RWPE2 (cell line): ENCODE measurements around the gene PHB1.
A peak's percentile ranks its signal among the peaks of the same experiment; 100 is the strongest.

Experiments used
- ATAC-seq: fragments of 200-7000 bp; cut with Tn5 transposase; 3 replicates; pipeline ENCODE4 v1.9.1; 2021; ENCODE audit warnings: low read depth
- DNase-seq: peaks from one replicate; pipeline ENCODE4 v3.0.0-alpha.2; 2020; ENCODE audit warnings: low spot score
- H3K27ac ChIP-seq: fragments of 450-650 bp; 2 replicates; pipeline ENCODE4 v1.5.1; 2017; ENCODE audit warnings: mild to moderate bottlenecking; ENCODE audit not compliant: poor library complexity, severe bottlenecking
- H3K27me3 ChIP-seq: fragments of 250-450 bp; sonication (Bioruptor Pico); 2 replicates; pipeline ENCODE4 v1.5.1; 2021; ENCODE audit warnings: mild to moderate bottlenecking, moderate library complexity; ENCODE audit not compliant: insufficient read depth, poor library complexity, severe bottlenecking
- H3K36me3 ChIP-seq: fragments of 250-450 bp; sonication (Bioruptor Pico); 2 replicates; pipeline ENCODE4 v1.5.1; 2020; ENCODE audit warnings: low read depth, mild to moderate bottlenecking, moderate library complexity
- H3K4me1 ChIP-seq: fragments of 250-450 bp; sonication (Bioruptor Pico); 2 replicates; pipeline ENCODE4 v1.5.1; 2021; ENCODE audit warnings: mild to moderate bottlenecking, moderate library complexity; ENCODE audit not compliant: insufficient read depth, poor library complexity, severe bottlenecking
- H3K4me3 ChIP-seq: fragments of 250-450 bp; sonication (Bioruptor Pico); 2 replicates; pipeline ENCODE4 v1.5.1; 2021; ENCODE audit warnings: mild to moderate bottlenecking, moderate library complexity; ENCODE audit not compliant: severe bottlenecking
- H3K9me3 ChIP-seq: fragments of 250-450 bp; sonication (Bioruptor Pico); 2 replicates; pipeline ENCODE4 v1.5.1; 2021; ENCODE audit warnings: mild to moderate bottlenecking, moderate library complexity; ENCODE audit not compliant: severe bottlenecking
- CTCF ChIP-seq: fragments of 450-650 bp; IDR thresholded peaks from one replicate; pipeline ENCODE4 v1.5.1; 2017; ENCODE audit warnings: mild to moderate bottlenecking, moderate library complexity; ENCODE audit not compliant: poor library complexity, severe bottlenecking

Gene PHB1

GRCh38 chr17:49445591-49445990, 30.9 kb upstream of the PHB1 start:
- Histone ChIP-seq H3K4me3 (no peak overlapping the region), H3K9me3 (no peaks in the 10 kb centered on the region), H3K4me1 (peaks cover 3% of the 10 kb centered on the region), H3K36me3 (no peaks in the 10 kb centered on the region), H3K27me3 (no peaks in the 10 kb centered on the region), H3K27ac (no peak overlapping the region)
- DNase-seq: peak; percentile 54
- no peak for ATAC-seq
- no peak for TF ChIP-seq CTCF

DNA sequence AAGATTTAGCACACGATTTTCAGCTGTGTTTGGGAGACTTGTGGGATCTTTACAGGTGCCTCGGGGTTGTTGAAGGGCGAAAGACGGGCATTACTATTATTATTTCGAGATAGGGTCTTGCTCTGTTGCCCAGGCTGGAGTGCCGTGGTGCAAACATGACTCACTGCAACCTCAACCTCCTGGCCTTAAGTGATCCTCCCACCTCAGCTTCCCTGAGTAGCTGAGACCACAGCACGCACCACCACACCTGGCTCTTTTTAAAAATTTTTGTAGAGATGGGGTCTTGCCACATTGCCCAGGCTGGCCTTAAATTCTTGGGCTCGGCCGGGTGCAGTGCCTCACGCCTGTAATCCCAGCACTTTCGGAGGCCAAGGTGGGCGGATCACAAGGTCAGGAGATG, 29.7 kb upstream of the PHB1 start:
- peak; percentile 15 for DNase-seq
- ATAC-seq: no peak
- H3K27me3 ChIP-seq: no peaks in the 10 kb centered on the region
- TF ChIP-seq CTCF: no peak
- H3K4me3 ChIP-seq: no peak overlapping the region
- H3K27ac ChIP-seq: no peak overlapping the region
- H3K9me3 ChIP-seq: no peaks in the 10 kb centered on the region
- no peaks in the 10 kb centered on the region for H3K36me3 ChIP-seq
- no peaks in the 10 kb centered on the region for H3K4me1 ChIP-seq

- TF ChIP-seq CTCF: no peak
- H3K36me3 ChIP-seq: no peaks in the 10 kb centered on the region
- DNase-seq (peak; percentile 9), ATAC-seq (no peak)
- H3K27me3 ChIP-seq: no peaks in the 10 kb centered on the region
- no peak overlapping the region for H3K27ac ChIP-seq
- no peaks in the 10 kb centered on the region for H3K4me1 ChIP-seq
- H3K4me3 ChIP-seq: no peak overlapping the region
- no peaks in the 10 kb centered on the region for H3K9me3 ChIP-seq
Measured at GRCh38 chr17:49443862-49444261, 29.2 kb upstream of the PHB1 start.

DNA sequence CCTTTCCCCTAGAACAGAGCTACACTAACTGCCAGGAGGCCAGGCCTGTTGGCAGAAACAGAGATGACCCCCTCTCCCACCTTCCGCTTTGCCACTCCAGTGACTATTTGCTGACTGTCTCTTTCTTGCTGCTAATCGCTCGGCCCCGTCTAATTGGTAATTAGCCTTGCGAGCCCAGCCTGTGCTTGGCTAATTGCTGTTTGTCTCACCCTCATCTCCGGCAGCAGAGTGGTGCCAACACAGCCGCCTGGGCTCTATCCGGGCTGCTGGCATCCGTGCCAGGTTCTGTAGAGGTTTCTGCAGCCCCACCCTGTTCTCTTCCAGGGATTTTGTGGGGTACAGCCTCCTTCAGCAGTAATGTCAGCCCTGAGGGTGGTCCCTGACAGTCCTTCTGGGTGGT, 27.4 kb upstream of the PHB1 start:
- DNase-seq (peak; percentile 29), ATAC-seq (no peak)
- Histone ChIP-seq H3K27ac (no peak overlapping the region), H3K4me3 (no peak overlapping the region), H3K27me3 (no peaks in the 10 kb centered on the region), H3K9me3 (no peaks in the 10 kb centered on the region), H3K4me1 (no peaks in the 10 kb centered on the region), H3K36me3 (no peaks in the 10 kb centered on the region)
- no peak for TF ChIP-seq CTCF

DNA sequence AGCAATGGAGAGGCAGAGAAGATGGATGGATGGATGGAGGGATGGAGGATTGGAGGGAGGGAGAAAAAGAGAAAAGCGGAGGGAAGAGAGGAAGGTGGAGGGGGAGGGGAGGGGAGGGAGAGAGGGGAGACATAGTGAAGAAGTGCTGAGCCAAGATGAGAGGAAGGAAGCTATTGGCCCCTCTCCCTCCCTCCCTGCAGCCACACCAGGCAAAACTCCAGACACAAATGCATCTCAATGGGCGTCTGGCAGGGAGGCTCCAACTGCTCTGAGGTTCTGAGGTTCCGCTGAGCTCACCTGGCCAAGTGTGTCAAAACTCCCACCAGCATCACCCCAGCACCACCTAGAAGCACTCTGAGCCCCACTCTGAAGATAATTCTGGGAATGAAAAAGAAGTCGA, 26.9 kb upstream of the PHB1 start:
- Histone ChIP-seq H3K36me3 (no peaks in the 10 kb centered on the region), H3K27me3 (no peaks in the 10 kb centered on the region), H3K4me3 (no peak overlapping the region), H3K9me3 (no peaks in the 10 kb centered on the region), H3K27ac (no peak overlapping the region), H3K4me1 (no peaks in the 10 kb centered on the region)
- ATAC-seq (no peak), DNase-seq (peak; percentile 19)
- no peak for TF ChIP-seq CTCF
